K562 (cell line): ENCODE data around the gene TAF12. TPM values are rescaled to one million over a fixed set of nuclear protein-coding genes. Genes with fewer than 3 reads are reported as not detected.

ENCODE experiments used
- CGGBP1 ChIP-seq: fragments of 250-450 bp; sonication (Bioruptor Pico); IDR thresholded peaks from 2 replicates; pipeline ENCODE4 v1.9.0; 2021; ENCODE audit warnings: mild to moderate bottlenecking
- CSDE1 ChIP-seq, 2 experiments: fragments of 450-650 bp; IDR thresholded peaks; 2 replicates each; pipeline ENCODE4 v1.6.1; 2016; ENCODE audit warnings: mild to moderate bottlenecking in 1 of 2
- CTCF ChIP-seq, 3 experiments: IDR thresholded peaks in 2 of 3; conservative IDR thresholded peaks in 1 of 3; 2 replicates each; pipeline ENCODE4 v1.5.1; 2011 to 2012; ENCODE audit warnings: low read length in 3 of 3, mild to moderate bottlenecking in 3 of 3, control low read depth in 2 of 3, improper control_type of control experiment in 1 of 3, inconsistent platforms in 1 of 3, low read depth in 1 of 3, mixed read lengths in 1 of 3, moderate library complexity in 1 of 3; ENCODE audit not compliant: insufficient read depth in 2 of 3
- CTCFL ChIP-seq: IDR thresholded peaks from 2 replicates; pipeline ENCODE4 v1.6.1; 2011; ENCODE audit warnings: borderline replicate concordance, low read depth, mild to moderate bottlenecking, moderate library complexity, low read length; ENCODE audit not compliant: insufficient read depth, poor library complexity, severe bottlenecking
- DMBX1 ChIP-seq: fragments of 250-450 bp; sonication (Bioruptor Pico); IDR thresholded peaks from 2 replicates; pipeline ENCODE4 v1.8.0; 2022; ENCODE audit warnings: inconsistent platforms, mild to moderate bottlenecking, moderate library complexity, borderline replicate concordance
- E2F8 ChIP-seq: fragments of 450-650 bp; IDR thresholded peaks from 2 replicates; pipeline ENCODE4 v1.7.1; 2018; ENCODE audit warnings: mild to moderate bottlenecking, low read depth; ENCODE audit not compliant: partially characterized antibody
- FOXM1 ChIP-seq, 2 experiments: fragments of 450-650 bp in 1 of 2; sonication (generic) in 1 of 2; formaldehyde crosslinking in 1 of 2; IDR thresholded peaks; 2 replicates each; pipeline versions ENCODE4 v1.6.1 to v1.9.0; 2017 to 2022; ENCODE audit warnings: low read depth in 2 of 2, mild to moderate bottlenecking in 2 of 2, missing genetic modification reagents in 1 of 2, moderate library complexity in 1 of 2
- GATA2 ChIP-seq: sonication (generic); formaldehyde crosslinking; IDR thresholded peaks from 2 replicates; pipeline ENCODE4 v1.4.0; 2020; ENCODE audit warnings: mild to moderate bottlenecking, missing genetic modification reagents
- GTF3C2 ChIP-seq: IDR thresholded peaks from 3 replicates; pipeline ENCODE4 v1.6.1; 2011; ENCODE audit warnings: borderline replicate concordance, mild to moderate bottlenecking, moderate library complexity; ENCODE audit not compliant: insufficient read length; ENCODE audit errors: extremely low read depth
- KDM5B ChIP-seq: fragments of 200-600 bp; sonication (generic); IDR thresholded peaks from 2 replicates; pipeline ENCODE4 v1.6.1; 2012; ENCODE audit warnings: low read depth, mild to moderate bottlenecking, moderate library complexity, low read length, control low read depth, inconsistent platforms; ENCODE audit not compliant: insufficient replicate concordance
- LCOR ChIP-seq: sonication (generic); formaldehyde crosslinking; IDR thresholded peaks from 2 replicates; pipeline ENCODE4 v1.8.0; 2022; ENCODE audit warnings: mild to moderate bottlenecking, missing genetic modification reagents
- POLR2A ChIP-seq: fragments of 450-650 bp; conservative IDR thresholded peaks from 2 replicates; pipeline ENCODE4 v1.6.1; 2016
- ZFP91 ChIP-seq: sonication (generic); formaldehyde crosslinking; IDR thresholded peaks from 2 replicates; pipeline ENCODE4 v1.8.0; 2022; ENCODE audit warnings: mild to moderate bottlenecking, missing genetic modification reagents
- ZNF24 ChIP-seq: fragments of 450-650 bp; IDR thresholded peaks from 2 replicates; pipeline ENCODE4 v1.6.1; 2016
- ZNF668 ChIP-seq: fragments of 250-450 bp; sonication (Bioruptor Pico); IDR thresholded peaks from 2 replicates; pipeline ENCODE4 v1.8.0; 2022; ENCODE audit warnings: mild to moderate bottlenecking, inconsistent platforms
- polyA plus RNA-seq, 8 experiments: library from polyadenylated mRNA; depleted of rRNA in 4 of 8; stranded (reverse) in 5 of 8; unstranded in 3 of 8; fragments of >200 nt; fragmentation: Nextera tagmentation in 2 of 8; fragmentation: Illumina TruSeq in 1 of 8; extraction: Ambion mirVana in 2 of 8; extraction: Trizol in 1 of 8; gene quantifications; 2 replicates each; pipeline versions ENCODE4 v1.2.1 to v1.2.3, GENCODE V29; 2011 to 2014; ENCODE audit warnings: inconsistent platforms in 1 of 8, missing spikeins in 1 of 8
- total RNA-seq, 7 experiments: library from RNA; depleted of rRNA in 6 of 7; stranded (reverse); fragments of >200 nt in 6 of 7; fragmentation: Illumina TruSeq in 2 of 7; extraction: Trizol in 2 of 7; gene quantifications; 2 replicates each; pipeline versions ENCODE4 v1.2.1 to v1.2.3, GENCODE V29; 2011 to 2021; ENCODE audit warnings: low replicate concordance in 1 of 7

Gene TAF12
- total and polyA plus RNA-seq, 9 of the 15 experiments (the other 6 are each of a cell fraction or from before 2014, with no cell fraction given) = 31.6 to 89.0 (median 50.5) TPM

GRCh38 chr1:28640766-28641165 lies 2.1 kb downstream of the TAF12 start (continued):
- TF ChIP-seq CTCF (IDR thresholded peaks at IDR 0.05 in 2 of 3, conservative IDR thresholded peaks at IDR 0.05 in 1 of 3; ENCODE audit: insufficient read depth in 2 of 3, low read depth in 1 of 3, low read length in 3 of 3) (peak; percentile 60 to 62 (median 62)), KDM5B (no peak), E2F8 (no peak), CSDE1 (IDR thresholded peaks at IDR 0.05) (no peak), GATA2 (CRISPR knock-in tag) (no peak), DMBX1 (CRISPR knock-in tag) (no peak), ZFP91 (CRISPR knock-in tag) (no peak), ZNF668 (no peak), CGGBP1 (CRISPR knock-in tag) (no peak), CTCFL (no peak), GTF3C2 (no peak), FOXM1 (IDR thresholded peaks at IDR 0.05; ENCODE audit: low read depth) (no peak), FOXM1 (CRISPR knock-in tag; IDR thresholded peaks at IDR 0.05; ENCODE audit: low read depth) (no peak), LCOR (no peak), POLR2A (no peak), ZNF24 (no peak)
